Bronchial epithelial cell (primary cell): ENCODE results near the gene ATOSB. TPM values are rescaled to one million over a fixed set of nuclear protein-coding genes. Genes with fewer than 3 reads are reported as not detected.

Experiments
- DNase-seq: peaks from one replicate; pipeline ENCODE4 v3.0.0-alpha.2; 2010; ENCODE audit warnings: low read depth
- FAIRE-seq: peaks from 2 replicates; lab custom pipeline; 2011; peaks lifted over from hg19 to GRCh38; lab: Jason Lieb, UNC
- H3K27me3 ChIP-seq: 2 replicates; pipeline ENCODE4 v1.5.1; 2011; ENCODE audit warnings: low read length; ENCODE audit not compliant: control insufficient read depth, insufficient read depth
- H3K36me3 ChIP-seq: 2 replicates; pipeline ENCODE4 v1.5.1; 2011; ENCODE audit warnings: low read length; ENCODE audit not compliant: control insufficient read depth, insufficient read depth
- H3K4me3 ChIP-seq: 2 replicates; pipeline ENCODE4 v1.5.1; 2011; ENCODE audit warnings: mild to moderate bottlenecking, low read depth, low read length, control low read depth
- CTCF ChIP-seq: IDR thresholded peaks from 2 replicates; pipeline ENCODE4 v1.5.1; 2011; ENCODE audit warnings: mild to moderate bottlenecking, moderate library complexity, low read length, control low read depth, inconsistent platforms; ENCODE audit not compliant: insufficient read depth, severe bottlenecking
- total RNA-seq: library from RNA; depleted of rRNA; stranded (reverse); fragments of >200 nt; gene quantifications from 2 replicates; pipeline ENCODE4 v1.2.1, GENCODE V29; 2014

Gene ATOSB
- total RNA-seq, 1 donor from 2014 or later: 10.3 TPM

- Histone ChIP-seq H3K27me3 (no peaks in the 10 kb centered on the region), H3K4me3 (no peak overlapping the region), H3K36me3 (no peaks in the 10 kb centered on the region)
- no peak for TF ChIP-seq CTCF
- FAIRE-seq (no peak), DNase-seq (no peak)
Measured at GRCh38 chr9:35140093-35140492, 24.4 kb upstream of the ATOSB start.

GRCh38 chr9:35136866-35137265 lies 21.2 kb upstream of the ATOSB start:
- DNase-seq (no peak), FAIRE-seq (no peak)
- no peaks in the 10 kb centered on the region for H3K27me3 ChIP-seq

GRCh38 chr9:35135988-35136387 lies 20.3 kb upstream of the ATOSB start:
- Histone ChIP-seq H3K4me3 (no peak overlapping the region), H3K27me3 (no peaks in the 10 kb centered on the region), H3K36me3 (no peaks in the 10 kb centered on the region)
- no peak for TF ChIP-seq CTCF
- no peak for DNase-seq
- no peak for FAIRE-seq

More at GRCh38 chr9:35136866-35137265, 21.2 kb upstream of the ATOSB start:
- Histone ChIP-seq H3K4me3 (no peak overlapping the region), H3K36me3 (no peaks in the 10 kb centered on the region)
- no peak for TF ChIP-seq CTCF

GRCh38 chr9:35134920-35135319 lies 19.3 kb upstream of the ATOSB start:
- no peak for DNase-seq
- Histone ChIP-seq H3K36me3 (no peaks in the 10 kb centered on the region), H3K27me3 (no peaks in the 10 kb centered on the region), H3K4me3 (no peak overlapping the region)
- TF ChIP-seq CTCF: no peak
- FAIRE-seq: no peak

GRCh38 chr9:35116898-35117551 lies 1.4 kb upstream of the ATOSB start:
- Histone ChIP-seq H3K27me3 (no peaks in the 10 kb centered on the region), H3K4me3 (peak overlapping the region; percentile 5), H3K36me3 (no peaks in the 10 kb centered on the region)
- DNase-seq: peak; percentile 80
- TF ChIP-seq CTCF: peak; percentile 94
- no peak for FAIRE-seq

GRCh38 chr9:35116539-35116897 lies 856 bp upstream of the ATOSB start:
- Histone ChIP-seq H3K36me3 (no peaks in the 10 kb centered on the region), H3K27me3 (no peaks in the 10 kb centered on the region), H3K4me3 (peak overlapping the region; percentile 74)
- no peak for TF ChIP-seq CTCF
- FAIRE-seq: no peak
- DNase-seq: no peak
